Measurements from ENCODE around the gene CARD19.
A peak's percentile ranks its signal among the peaks of the same experiment; 100 is the strongest.

CARD19 gene

DNA sequence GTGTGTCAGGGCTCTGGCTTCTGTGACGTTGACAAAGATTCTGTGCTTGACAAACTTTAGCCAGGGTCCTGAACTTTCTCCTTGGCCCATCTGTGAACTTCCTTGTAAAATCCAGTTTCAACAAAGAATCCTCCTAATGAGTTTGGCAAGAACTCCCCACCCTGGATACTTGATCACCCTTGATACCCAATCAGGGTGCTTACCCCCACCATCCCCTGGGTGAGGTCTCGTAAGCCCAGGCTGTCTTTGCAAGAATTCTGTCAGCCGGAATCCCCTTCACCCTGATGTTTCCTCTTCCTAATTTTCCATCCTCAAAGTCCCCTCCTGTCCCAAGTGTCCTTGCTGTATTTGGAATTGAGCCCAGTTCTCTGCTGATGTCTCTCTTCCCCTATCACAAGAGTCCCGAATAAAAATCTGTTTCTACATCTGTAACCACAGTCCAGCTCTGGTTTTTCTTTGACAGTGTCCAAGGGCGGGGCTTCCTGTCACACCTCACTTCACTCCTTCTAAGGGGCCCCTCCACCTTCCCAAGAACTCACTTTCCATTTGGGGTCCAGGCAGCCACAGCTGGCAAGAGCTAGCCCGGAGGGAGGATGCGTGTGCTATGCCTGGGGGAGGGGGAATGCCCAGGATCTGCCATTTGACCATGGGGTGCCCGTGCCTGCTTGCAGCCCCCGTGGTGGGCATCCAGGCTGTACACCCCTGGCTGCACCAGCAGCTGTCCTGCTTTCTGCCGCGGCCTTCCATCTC is 2.7 kb upstream of the CARD19 start:
- Histone ChIP-seq H3K9me3 (replicated peaks in 1 of 11) (peaks cover 0 to 40% (median 16%) of the 10 kb centered on the region in 11 experiments; a peak in 17 of 22 replicates), H3K4me1 (peaks cover 46 to 88% (median 81%) of the 10 kb centered on the region in 10 experiments), H3K36me3 (peaks cover 0 to 8% (median 0%) of the 10 kb centered on the region in 11 experiments; a peak in 3 of 22 replicates), H3K27ac (peak overlapping the region; percentile 6 to 99 (median 97); a peak in 20 of 22 replicates), H3K27me3 (no peaks in the 10 kb centered on the region), H4K20me1 (peaks cover 0 to 22% (median 4%) of the 10 kb centered on the region in 11 experiments; a peak in 7 of 22 replicates), H3K4me2 (peak overlapping the region; percentile 81 to 94 (median 87)), H3K4me3 (peak overlapping the region in 4 of 10 experiments; percentile 10 to 20 (median 15); a peak in 7 of 20 replicates), H3K9ac (peak overlapping the region; percentile 25 to 92 (median 87); a peak in 18 of 22 replicates)
- peak in 1 of 11 experiments; percentile 73; a peak in 2 of 22 replicates for TF ChIP-seq Cebpa-rat (IDR thresholded peaks at IDR 0.05)

DNA sequence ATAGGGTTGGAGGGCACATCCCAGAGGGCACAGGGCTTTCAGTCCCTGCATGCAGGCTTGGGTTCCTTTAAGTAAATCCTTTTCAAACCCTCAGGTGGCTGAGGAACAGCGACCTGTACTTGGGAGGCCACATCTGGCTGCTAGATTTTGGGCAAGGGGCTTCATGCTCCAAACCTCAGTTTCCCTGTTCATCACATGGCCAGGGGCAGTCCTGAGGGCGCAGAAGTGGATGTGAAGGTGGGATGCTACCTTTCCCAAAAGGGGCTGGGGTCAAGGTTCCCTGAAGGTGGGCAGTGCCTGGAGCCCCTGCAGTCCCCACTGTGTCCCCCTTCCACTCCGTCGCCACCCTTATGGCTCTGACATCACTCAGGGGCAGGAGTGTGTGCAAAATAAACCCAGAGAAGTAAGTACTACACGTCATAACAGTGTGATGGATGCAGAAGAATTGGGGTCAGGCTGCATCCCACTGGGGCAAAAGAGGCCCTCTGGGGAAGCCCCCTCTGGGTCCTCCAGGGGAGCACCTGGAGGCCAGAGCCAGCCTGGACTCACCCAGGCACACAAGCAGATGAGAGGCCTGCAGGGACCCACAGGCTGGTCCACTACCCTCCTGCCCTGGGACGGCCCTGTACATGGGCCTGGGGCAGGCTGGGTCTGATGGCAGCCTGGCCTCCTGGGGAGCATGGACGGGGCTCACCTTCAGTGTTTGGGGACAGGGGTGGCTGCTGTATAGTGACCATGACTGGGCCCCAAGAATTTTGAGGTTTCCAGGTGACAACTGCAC is 1.9 kb upstream of the CARD19 start:
- peak overlapping the region; percentile 25 to 92 (median 87); a peak in 20 of 22 replicates for H3K9ac ChIP-seq
- H3K4me2 ChIP-seq: peak overlapping the region; percentile 81 to 94 (median 87)
- peak overlapping the region in 5 of 10 experiments; percentile 20 to 58 (median 57); a peak in 5 of 20 replicates for H3K4me3 ChIP-seq
- TF ChIP-seq Cebpa-rat (IDR thresholded peaks at IDR 0.05): no peak
- H4K20me1 ChIP-seq: peaks cover under 1 to 29% (median 9%) of the 10 kb centered on the region in 11 experiments; a peak in 15 of 22 replicates
- peaks cover 0 to 32% (median 16%) of the 10 kb centered on the region in 11 experiments; a peak in 17 of 22 replicates for H3K9me3 ChIP-seq (replicated peaks in 1 of 11)
- peaks cover 0 to 8% (median 0%) of the 10 kb centered on the region in 11 experiments; a peak in 4 of 22 replicates for H3K36me3 ChIP-seq
- peak overlapping the region; percentile 92 to 99 (median 97); a peak in 21 of 22 replicates for H3K27ac ChIP-seq
- no peaks in the 10 kb centered on the region for H3K27me3 ChIP-seq
- H3K4me1 ChIP-seq: peaks cover 53 to 88% (median 79%) of the 10 kb centered on the region in 10 experiments

DNA sequence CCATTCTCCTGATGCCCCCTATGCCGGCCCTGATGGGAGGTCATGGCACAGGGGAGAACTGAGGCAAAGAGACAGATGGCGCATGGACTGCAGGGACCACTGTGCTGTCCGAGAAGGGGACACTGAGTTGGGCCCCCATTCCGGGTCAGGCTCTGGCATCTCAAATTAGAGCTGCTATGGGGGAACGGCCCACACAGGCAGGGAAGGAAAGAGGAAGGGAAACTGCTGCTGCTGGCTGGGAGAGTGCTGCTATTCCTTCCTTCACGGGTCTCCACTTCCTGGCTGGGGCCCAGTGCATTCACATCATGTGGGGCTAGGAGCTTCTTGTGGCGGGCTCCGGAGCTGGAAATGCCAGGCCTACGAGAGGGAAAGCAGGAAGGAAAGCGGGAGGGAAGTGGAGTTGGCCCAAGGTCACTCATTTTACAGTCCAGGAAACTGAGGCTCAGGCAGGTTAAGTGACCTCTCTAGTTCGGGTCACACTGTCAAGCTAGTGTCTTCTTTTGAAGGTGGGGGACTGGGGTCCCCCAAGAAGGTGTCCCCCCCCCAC is 1.3 kb upstream of the CARD19 start:
- Histone ChIP-seq H3K4me1 (peaks cover 60 to 88% (median 79%) of the 10 kb centered on the region in 10 experiments), H3K27ac (peak overlapping the region; percentile 92 to 99 (median 97)), H3K4me3 (peak overlapping the region; percentile 45 to 66 (median 56)), H3K9me3 (replicated peaks in 1 of 11) (peaks cover 0 to 26% (median 16%) of the 10 kb centered on the region in 11 experiments; a peak in 17 of 22 replicates), H3K4me2 (peak overlapping the region; percentile 81 to 94 (median 87)), H3K36me3 (peaks cover 0 to 13% (median 2%) of the 10 kb centered on the region in 11 experiments; a peak in 8 of 22 replicates), H4K20me1 (peaks cover 7 to 35% (median 15%) of the 10 kb centered on the region in 11 experiments; a peak in 16 of 22 replicates), H3K27me3 (no peaks in the 10 kb centered on the region), H3K9ac (peak overlapping the region; percentile 75 to 93 (median 88))
- TF ChIP-seq Cebpa-rat (IDR thresholded peaks at IDR 0.05): no peak

DNA sequence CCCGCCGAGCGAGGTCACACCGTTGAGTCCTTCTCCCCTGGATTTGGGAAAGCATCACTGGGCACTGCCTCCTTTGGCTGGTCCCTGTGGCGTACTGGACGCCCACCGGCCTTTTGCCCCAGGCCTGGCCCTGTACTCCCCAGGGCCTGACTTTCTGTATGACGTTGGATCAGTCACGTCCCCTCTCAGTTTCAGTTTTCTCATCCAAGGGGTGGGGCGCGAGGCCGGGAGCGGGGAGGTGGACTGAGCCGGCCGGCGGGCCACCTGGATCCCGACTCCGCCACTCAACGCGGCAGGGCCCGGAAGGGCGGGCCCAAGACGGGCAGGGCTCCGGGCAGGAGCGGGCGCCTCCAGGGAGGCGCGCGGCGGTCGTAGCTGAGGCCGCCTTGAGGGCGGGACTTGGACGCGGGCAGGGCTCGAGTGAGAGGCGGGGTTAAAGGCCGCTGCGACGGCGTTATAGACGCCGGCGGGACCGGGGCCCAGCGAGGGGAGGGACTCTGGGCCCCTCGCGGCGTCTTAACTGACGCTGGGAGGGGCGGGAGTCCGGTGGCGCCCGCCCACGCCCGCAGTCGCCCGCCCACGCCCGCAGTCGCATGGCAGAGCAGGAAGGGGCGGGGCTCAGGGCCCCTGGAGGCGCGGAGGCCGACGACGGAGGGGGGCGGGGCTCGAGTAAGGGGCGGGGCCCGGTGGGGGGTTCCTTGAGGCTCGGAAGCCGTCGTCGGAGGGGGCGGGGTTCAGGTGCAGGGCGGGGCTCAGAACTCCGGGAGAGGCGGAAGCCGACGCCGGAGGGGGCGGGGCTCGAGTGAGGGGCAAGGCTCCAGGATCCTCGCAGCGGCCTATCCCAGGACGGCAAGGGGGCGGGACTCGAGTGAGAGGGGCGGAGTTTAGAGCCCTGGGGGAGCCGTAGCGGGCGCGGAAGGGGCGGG is 549 bp upstream of the CARD19 start:
- H3K9ac ChIP-seq: peak overlapping the region; percentile 75 to 93 (median 90)
- peaks cover 0 to 18% (median 11%) of the 10 kb centered on the region in 11 experiments; a peak in 18 of 22 replicates for H3K9me3 ChIP-seq (replicated peaks in 1 of 11)
- peak overlapping the region; percentile 92 to 99 (median 97) for H3K27ac ChIP-seq
- peak overlapping the region; percentile 57 to 100 (median 97) for H3K4me3 ChIP-seq
- H3K4me1 ChIP-seq: peaks cover 67 to 88% (median 81%) of the 10 kb centered on the region in 10 experiments
- no peaks in the 10 kb centered on the region for H3K27me3 ChIP-seq
- H3K4me2 ChIP-seq: peak overlapping the region; percentile 81 to 94 (median 87)
- no peak for TF ChIP-seq Cebpa-rat (IDR thresholded peaks at IDR 0.05)
- peaks cover 0 to 20% (median 10%) of the 10 kb centered on the region in 11 experiments; a peak in 16 of 22 replicates for H3K36me3 ChIP-seq
- H4K20me1 ChIP-seq: peaks cover 10 to 38% (median 23%) of the 10 kb centered on the region in 11 experiments; a peak in 16 of 22 replicates

DNA sequence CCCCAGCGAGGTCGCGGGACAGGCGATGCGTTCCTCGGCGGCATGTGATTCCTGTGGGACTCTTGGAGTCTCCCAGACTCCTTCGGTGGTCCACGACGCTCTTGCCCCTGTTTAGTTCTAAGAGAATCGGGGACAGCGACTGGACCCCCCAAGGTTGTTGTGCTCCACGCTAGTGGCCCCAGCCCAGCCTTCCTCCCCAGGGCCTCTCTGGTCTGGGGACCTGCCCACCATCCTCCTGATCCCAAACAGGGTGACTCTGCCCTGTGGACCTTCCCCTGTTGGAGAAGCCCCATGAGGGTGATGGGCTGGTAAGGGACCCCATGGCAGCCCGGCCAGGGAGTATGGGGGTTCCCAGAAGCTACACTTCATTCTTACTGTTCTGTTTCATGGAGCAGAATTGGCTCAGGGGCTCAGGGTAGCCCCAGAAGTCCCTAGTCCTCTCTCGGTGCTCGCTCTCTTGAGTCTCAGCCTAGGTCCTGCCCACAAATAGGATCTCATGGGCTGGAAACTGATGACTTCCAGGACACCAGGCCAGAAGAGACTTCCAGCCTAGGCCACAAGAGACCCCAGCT is 880 bp downstream of the CARD19 start:
- Histone ChIP-seq H3K4me3 (peak overlapping the region; percentile 90 to 100 (median 98)), H3K27ac (peak overlapping the region; percentile 52 to 93 (median 85)), H3K9me3 (replicated peaks in 1 of 11) (peaks cover under 1 to 17% (median 14%) of the 10 kb centered on the region in 11 experiments; a peak in 20 of 22 replicates), H3K4me2 (peak overlapping the region; percentile 95 to 100 (median 98)), H3K4me1 (peaks cover 71 to 77% (median 72%) of the 10 kb centered on the region in 10 experiments), H4K20me1 (peaks cover 10 to 49% (median 25%) of the 10 kb centered on the region in 11 experiments; a peak in 16 of 22 replicates), H3K27me3 (no peaks in the 10 kb centered on the region), H3K36me3 (peaks cover 8 to 27% (median 21%) of the 10 kb centered on the region in 11 experiments; a peak in 21 of 22 replicates), H3K9ac (peak overlapping the region; percentile 87 to 94 (median 91))
- no peak for TF ChIP-seq Cebpa-rat (IDR thresholded peaks at IDR 0.05)

DNA sequence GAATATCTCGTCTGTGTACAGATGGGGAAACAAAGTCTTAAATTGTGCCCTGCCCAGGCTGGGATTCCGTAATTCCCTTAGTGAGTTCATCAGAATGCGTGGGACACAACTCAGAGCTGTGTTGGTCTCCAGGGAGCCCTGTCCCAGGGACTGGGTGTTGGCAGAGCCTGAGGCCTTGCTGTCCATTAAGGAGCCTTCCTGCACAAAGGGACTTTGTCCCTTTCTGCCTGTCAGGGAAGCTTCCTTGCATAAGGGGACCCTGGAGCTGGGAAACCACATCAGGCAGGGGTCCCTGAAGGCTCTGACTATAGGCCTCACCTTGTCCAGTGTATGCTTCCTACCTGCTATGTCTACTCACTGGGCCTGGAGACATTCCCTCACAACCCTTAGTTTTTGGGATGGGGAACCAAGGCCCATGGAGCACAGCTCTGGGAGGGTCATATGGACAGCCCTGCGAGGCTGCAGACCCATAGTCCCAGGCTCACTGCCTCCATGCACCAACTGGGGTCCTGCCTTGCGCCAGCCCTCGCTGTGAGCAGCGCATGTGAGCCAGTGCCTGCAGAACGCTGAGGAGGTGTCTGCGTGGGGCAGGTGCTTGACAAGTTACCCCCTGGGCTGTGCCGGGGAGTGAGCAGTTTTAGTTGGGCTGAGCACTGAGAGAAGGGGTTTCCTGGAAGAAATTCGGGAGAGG is 1.6 kb downstream of the CARD19 start:
- Histone ChIP-seq H3K9me3 (replicated peaks in 1 of 11) (peaks cover 0 to 24% (median 21%) of the 10 kb centered on the region in 11 experiments; a peak in 18 of 22 replicates), H3K27ac (peak overlapping the region; percentile 52 to 93 (median 85)), H3K4me2 (peak overlapping the region; percentile 95 to 100 (median 98)), H3K36me3 (peaks cover 10 to 34% (median 26%) of the 10 kb centered on the region in 11 experiments; a peak in 21 of 22 replicates), H3K4me3 (peak overlapping the region; percentile 90 to 100 (median 98)), H3K9ac (peak overlapping the region; percentile 87 to 94 (median 91)), H3K27me3 (no peaks in the 10 kb centered on the region), H4K20me1 (peaks cover 10 to 52% (median 25%) of the 10 kb centered on the region in 11 experiments; a peak in 16 of 22 replicates), H3K4me1 (peaks cover 63 to 72% (median 65%) of the 10 kb centered on the region in 10 experiments)
- no peak for TF ChIP-seq Cebpa-rat (IDR thresholded peaks at IDR 0.05)
